Stimulated activated CD4-positive, alpha-beta T cell treated with anti-CD3 and anti-CD28 coated beads, Interleukin-15, amount 100 ng/mL, for 24 hours (primary cell): Measurements from ENCODE around the gene CHST13.

Experiments used
- DNase-seq: peaks from one replicate; pipeline ENCODE4 v3.0.0-alpha.2; 2020

Gene CHST13

DNA sequence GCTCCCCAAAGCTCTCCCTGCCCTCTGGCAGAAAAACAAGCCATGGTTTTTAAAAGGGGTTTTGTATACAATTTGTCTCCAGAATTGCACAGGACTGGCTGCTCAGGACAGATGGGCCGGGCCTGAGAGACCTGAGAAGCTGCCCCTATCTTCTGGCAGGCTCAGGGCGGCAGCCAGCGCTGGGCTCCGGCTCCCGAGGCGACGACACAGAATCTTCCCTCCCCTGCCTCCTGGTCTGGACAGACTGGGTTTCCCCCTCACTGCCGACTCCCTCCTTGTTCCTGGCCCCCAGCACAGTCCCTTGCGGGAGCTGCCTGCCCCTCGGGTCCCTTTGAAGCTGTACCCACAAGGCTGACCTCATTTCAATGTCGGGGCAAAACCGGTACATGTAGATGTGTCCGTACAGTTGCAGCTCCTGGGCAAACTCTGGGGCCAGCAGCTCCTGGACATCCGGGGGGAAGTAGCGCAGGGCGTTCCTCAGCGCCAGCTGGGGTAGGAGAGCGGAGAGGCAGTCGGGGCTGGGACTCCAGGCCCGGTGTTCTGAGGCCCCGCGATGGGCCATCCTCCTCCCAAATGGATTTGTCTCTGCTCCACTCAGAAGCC, 13.5 kb upstream of the CHST13 start:
- DNase-seq: no peak

- DNase-seq: no peak
These were observed 12.7 kb upstream of the CHST13 start for GRCh38 chr3:126511291-126511690.

- DNase-seq: no peak
These were observed 11.9 kb upstream of the CHST13 start for GRCh38 chr3:126512026-126512425.

- no peak for DNase-seq
These were observed 10.9 kb upstream of the CHST13 start for GRCh38 chr3:126512916-126513650.

DNA sequence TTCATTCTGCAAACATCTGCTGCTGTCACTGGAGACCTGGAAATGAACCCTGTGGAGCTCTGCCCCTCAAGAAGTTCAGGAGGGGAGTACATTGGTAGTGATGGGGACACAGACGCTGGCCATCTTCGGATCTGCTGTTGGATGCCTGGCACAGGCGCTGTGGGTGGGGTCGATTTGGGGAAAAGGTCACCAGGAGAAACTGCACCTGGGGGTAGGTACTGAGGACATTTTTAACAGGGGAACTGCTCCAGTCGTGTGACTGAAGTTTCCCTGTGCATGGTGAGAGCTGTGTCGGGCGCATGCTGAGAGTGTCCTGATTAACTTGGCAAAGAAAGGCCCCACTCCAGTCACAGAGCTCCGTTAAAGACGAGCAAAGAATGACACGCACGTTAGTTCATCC, 9.8 kb upstream of the CHST13 start:
- DNase-seq: no peak

DNA sequence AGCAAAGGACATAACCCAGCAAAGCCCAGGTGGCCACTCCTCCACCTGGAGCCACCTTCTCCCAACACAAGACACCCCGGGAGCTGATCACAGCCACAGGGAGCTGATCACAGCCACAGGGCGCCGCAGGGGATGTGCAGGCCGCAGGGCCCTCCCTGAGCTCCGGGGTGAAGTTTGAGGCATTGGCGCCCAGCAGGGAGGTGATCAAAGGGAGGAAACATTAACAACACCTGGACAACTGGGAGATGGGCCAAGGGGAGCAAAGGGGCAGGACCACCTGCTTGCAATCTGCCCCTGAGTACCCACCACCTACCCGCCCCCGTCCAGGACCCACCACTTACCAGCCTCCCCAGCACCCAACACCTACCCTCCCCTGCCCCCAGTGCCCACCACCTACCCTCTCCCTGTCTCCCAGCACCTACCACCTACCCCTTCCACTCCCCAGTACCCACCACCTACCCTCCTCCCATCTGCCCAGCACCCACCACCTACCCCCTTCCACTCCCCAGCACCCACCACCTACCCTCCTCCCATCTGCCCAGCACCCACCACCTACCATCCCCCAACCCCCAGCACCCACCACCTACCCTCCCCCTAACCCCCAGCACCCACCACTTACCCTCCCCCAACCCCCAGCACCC, 8.8 kb upstream of the CHST13 start:
- DNase-seq: no peak

GRCh38 chr3:126516152-126516935, 7.6 kb upstream of the CHST13 start:
- no peak for DNase-seq

DNA sequence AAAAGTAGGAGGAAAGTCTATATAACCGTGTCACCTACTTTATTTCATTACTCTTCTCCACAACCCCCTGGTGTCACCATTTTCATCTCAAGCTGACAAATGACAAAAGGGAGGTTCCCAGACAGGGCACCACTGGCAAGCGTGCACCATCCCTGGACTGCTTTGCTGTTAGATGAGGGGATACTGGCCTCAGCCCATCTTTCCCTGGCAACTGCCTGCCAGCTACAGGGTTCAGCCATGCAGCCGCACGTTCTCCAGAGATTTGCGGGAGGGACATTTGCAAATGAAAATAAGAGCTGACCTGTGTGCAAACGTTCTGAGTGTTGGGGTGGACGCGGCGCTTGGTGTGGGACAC, 7.0 kb upstream of the CHST13 start:
- no peak for DNase-seq

- no peak for DNase-seq
These were observed 6.5 kb upstream of the CHST13 start, which contains the start of gene UROC1 for GRCh38 chr3:126517291-126517951. TSS of gene UROC1 (minus strand) at chr3:126517773. CDS start at chr3:126517719, 54 bp downstream.

GRCh38 chr3:126517986-126518778, 5.8 kb upstream of the CHST13 start:
- DNase-seq: no peak

DNA sequence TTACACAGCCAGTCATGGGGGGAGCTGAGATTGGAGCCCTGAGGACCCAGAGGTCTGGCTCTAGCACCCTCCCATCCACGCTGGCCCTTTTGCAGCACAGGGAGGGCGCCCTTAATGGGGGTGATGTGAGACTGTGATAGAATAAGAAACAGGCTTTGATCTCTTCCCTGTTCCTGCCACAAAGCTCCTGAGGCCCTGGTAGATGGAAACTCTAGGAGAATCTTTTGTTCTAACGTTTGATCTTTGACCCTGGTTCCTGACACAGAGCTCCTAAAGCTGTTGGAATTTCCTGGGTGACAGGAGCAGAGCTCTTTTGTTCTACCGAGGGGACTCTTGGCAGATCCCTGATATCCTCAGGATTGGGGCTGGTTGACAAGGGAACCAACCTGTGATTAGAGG, 5.2 kb upstream of the CHST13 start:
- no peak for DNase-seq

DNA sequence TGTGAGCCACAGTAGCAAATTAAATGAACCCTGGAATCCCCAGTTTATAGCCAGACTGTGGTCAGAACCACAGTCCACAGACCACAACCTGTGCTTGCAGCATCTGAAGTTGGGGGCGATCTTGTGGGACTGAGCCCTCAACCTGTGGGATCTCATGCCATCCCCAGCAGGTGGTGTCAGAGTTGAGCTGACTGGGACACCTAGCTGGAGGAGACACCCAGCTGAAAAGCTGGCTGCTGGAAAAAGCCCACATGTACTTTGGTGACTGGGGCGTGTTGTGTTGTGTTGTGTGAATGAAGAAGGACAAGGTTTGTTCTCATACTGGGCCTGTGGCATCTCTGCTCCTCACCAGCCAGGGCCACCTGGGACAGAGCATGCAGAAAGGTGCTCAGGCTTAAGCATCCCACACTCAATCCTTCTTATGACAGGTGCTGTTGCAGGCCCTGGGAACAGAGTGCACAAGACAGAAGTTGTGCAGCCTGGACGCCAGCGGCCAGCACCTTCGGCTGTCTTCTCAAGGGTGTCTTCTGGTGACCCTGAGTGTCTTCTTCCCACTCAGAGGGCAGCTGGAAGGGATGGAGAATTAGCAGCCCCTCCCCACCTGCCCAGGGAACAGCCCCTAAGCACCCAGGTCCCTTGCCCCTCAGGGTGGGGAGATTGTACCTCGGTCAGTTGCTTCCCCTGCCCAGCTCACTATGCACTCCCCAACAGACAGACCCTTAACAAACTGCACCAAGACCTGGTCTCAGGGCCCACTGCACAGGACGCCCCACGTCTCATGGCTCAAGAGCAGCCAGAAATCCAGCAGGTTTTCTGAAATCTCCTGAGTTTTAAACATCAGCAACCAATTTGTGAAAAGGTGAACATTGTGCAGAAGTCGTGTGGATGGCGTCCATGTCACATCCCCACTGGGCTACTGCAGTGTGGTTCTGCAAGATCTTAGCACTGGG, 4.2 kb upstream of the CHST13 start:
- DNase-seq: no peak

- DNase-seq: no peak
These were observed 2.6 kb upstream of the CHST13 start for GRCh38 chr3:126521122-126521891.

GRCh38 chr3:126522363-126522788, 1.6 kb upstream of the CHST13 start:
- peak; percentile 53 for DNase-seq

DNA sequence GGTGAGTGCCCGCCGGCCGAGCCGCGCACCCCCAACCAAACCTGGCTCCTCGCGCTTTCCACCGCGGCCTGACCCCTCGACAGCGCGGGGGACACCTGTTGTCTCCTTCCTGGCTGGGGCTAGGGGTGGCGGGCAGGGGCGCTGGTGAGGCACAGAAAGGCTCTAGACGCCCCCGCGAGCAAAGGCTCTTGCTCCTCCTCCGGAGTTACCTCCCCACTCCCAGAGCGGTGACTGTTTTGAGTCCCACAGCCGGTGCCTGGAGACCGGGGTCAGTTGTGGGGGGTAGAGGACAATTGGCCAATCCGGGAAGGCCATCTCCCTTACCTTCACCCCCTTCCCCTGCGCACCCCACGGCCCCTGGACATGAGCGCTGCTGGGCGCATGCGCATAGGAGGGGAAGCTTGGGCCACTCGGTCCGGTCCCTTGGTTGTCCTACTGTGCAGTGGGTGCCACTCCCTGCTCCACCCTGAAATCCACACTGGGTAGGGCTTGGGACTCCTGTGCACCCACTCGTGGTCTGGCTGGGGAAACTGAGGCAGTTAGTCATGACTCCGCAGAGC, 554 bp downstream of the CHST13 start:
- DNase-seq: peak; percentile 14

DNA sequence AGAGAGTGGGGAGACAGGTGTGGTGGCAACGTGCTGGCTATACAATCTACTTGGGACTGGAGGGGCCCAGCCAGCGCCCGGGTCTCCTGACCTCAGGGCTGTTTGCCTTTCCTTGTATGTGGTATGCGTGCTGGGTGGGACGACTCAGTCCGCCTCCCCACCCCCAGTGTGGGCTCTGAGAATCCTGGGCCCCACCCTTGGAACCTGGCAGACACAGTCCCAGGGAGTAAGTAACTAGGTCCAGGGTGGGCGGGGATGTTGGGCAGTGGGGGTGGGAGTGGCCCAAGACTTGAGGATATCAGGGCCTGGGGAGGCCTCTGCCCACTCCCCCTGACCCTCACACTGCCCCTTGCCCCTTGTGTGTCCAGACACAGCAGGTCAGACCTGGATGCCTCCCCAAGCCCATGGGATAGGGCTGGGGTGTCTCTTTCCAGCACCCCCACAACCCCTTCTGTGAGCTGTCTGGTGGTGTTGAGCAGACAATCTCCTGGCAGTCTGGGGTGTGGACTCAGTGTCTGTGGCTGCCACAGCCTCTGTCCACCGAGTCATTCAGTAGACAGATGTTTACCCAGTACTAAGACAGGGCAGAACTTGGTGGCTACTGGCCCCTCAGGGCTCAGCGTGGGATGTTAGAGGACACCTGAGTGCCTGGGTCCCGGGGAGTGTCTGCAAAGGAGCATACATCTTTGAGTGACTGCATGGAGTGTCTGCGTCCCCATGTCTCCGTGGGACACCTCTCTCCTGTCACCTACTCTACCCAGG, 1.3 kb downstream of the CHST13 start:
- no peak for DNase-seq

DNA sequence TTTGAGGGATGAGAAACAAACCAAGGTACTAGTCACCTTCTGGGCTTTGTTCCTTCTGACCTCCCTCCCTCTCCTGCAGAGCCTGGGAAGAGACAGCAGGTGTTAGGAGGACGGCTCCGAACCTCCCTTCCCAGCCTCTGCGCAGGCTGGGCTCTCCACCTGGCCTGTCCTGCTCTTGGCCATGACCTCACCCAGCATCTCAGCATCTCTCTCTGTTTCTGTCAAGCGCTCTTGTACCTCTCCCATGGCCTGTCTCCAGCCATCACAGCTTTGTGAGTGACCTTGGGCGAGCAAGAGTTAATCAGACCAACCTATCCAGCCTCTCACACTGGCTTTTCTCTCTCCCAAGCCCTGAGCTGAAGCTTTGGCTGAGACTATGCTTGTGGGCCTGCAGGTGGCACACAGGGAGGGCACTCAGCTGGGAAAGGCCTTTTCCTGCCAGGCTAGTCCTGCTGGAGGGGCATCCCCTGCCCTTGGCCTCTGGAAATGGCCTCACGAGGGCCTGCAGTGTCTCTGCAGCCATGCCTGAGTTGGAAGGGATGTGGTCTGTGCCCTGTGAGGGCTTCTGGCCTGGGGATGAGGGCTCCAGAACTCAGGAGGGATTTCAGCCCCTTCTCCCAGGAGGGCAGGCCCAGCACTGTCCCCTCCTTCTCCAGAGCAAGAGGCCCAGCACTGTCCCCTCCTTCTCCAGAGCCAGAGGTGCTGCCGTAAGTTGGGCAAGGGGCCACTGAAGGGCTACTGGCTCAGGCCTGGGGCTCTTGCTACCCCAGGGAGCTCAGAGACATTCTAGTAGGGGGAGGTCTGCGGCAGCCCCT, 2.1 kb downstream of the CHST13 start:
- DNase-seq: no peak

GRCh38 chr3:126526668-126527005, 2.7 kb downstream of the CHST13 start:
- no peak for DNase-seq
